Ishikawa (cell line): ENCODE results near the gene SF1.

Experiments
- CEBPB ChIP-seq: IDR thresholded peaks from 2 replicates; pipeline ENCODE4 v1.6.1; 2012
- CREB1 ChIP-seq: IDR thresholded peaks from 2 replicates; pipeline ENCODE4 v1.6.1; 2012; ENCODE audit warnings: low read depth
- EGR1 ChIP-seq: IDR thresholded peaks from 2 replicates; pipeline ENCODE4 v1.6.1; 2012
- EP300 ChIP-seq: IDR thresholded peaks from 2 replicates; pipeline ENCODE4 v1.6.1; 2012; ENCODE audit warnings: borderline replicate concordance
- FOXM1 ChIP-seq: IDR thresholded peaks from 2 replicates; pipeline ENCODE4 v1.6.1; 2012; ENCODE audit warnings: low read depth, borderline replicate concordance
- MAX ChIP-seq: IDR thresholded peaks from 2 replicates; pipeline ENCODE4 v1.6.1; 2012
- NFIC ChIP-seq: IDR thresholded peaks from 2 replicates; pipeline ENCODE4 v1.6.1; 2012
- RAD21 ChIP-seq: IDR thresholded peaks from 2 replicates; pipeline ENCODE4 v1.6.1; 2012; ENCODE audit warnings: low read depth
- REST ChIP-seq: IDR thresholded peaks from 2 replicates; pipeline ENCODE4 v1.6.1; 2012; ENCODE audit warnings: low read depth, mild to moderate bottlenecking
- TAF1 ChIP-seq: IDR thresholded peaks from 2 replicates; pipeline ENCODE4 v1.6.1; 2012; ENCODE audit warnings: low read depth, mild to moderate bottlenecking
- TCF12 ChIP-seq: IDR thresholded peaks from 2 replicates; pipeline ENCODE4 v1.6.1; 2012; ENCODE audit warnings: low read depth
- TEAD4 ChIP-seq: IDR thresholded peaks from 2 replicates; pipeline ENCODE4 v1.6.1; 2012
- USF1 ChIP-seq: IDR thresholded peaks from 2 replicates; pipeline ENCODE4 v1.6.1; 2012
- YY1 ChIP-seq: IDR thresholded peaks from 2 replicates; pipeline ENCODE4 v1.6.1; 2012; ENCODE audit warnings: low read depth
- ZBTB7A ChIP-seq: IDR thresholded peaks from 2 replicates; pipeline ENCODE4 v1.6.1; 2012; ENCODE audit warnings: low read depth

The SF1 gene

GRCh38 chr11:64754919-64755662 lies 23.3 kb downstream of the SF1 start:
- no peak for TF ChIP-seq EP300
- TF ChIP-seq MAX: no peak
- TF ChIP-seq YY1: no peak

- TF ChIP-seq TAF1 (no peak), YY1 (no peak), MAX (no peak), TCF12 (no peak), NFIC (no peak), CREB1 (no peak), FOXM1 (no peak), ZBTB7A (no peak), TEAD4 (no peak), EGR1 (no peak), REST (no peak), EP300 (no peak), USF1 (no peak), CEBPB (no peak), RAD21 (no peak)
These were observed 24.0 kb downstream of the SF1 start for GRCh38 chr11:64754124-64754918.

GRCh38 chr11:64753380-64754123 lies 24.8 kb downstream of the SF1 start:
- TF ChIP-seq REST (no peak), YY1 (no peak), TAF1 (no peak), MAX (no peak)

- no peak for TF ChIP-seq FOXM1
- no peak for TF ChIP-seq YY1
- no peak for TF ChIP-seq ZBTB7A
These were observed 25.3 kb downstream of the SF1 start for GRCh38 chr11:64753019-64753379.

GRCh38 chr11:64752175-64752970 lies 26.0 kb downstream of the SF1 start:
- no peak for TF ChIP-seq USF1
- no peak for TF ChIP-seq FOXM1
- no peak for TF ChIP-seq CREB1
- no peak for TF ChIP-seq NFIC
- TF ChIP-seq ZBTB7A: no peak
- TF ChIP-seq TEAD4: no peak
